ENCODE measurements around the gene TET1. TPM values are rescaled to one million over a fixed set of nuclear protein-coding genes. Genes with fewer than 3 reads are reported as not detected.

The TET1 gene
- total RNA-seq, 4 donors from 2014 or later: 8.5 to 16.4 (median 10.4) TPM

DNA sequence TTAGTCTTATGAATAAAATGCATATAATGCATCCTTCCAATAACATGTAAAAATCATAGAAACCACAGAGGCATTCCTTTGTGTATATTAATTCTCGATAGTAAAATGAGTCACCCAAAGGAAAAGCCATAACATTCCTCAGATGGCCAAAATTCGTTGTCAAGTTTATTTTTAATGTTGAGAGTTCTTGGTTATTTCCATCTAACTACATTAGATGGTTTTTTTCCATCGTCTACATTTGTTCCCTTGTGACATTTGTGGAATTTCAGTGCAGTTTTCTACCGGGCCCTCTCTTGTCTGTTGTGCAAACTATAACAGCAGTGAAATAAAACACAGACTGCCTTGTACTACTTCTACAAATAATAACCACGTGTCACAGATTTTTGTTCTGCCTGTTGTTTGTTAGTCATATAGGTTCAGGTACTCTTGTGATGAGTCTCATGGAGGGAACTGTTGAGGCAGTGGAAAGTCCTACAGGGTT is 106.2 kb downstream of the TET1 start:
- TF ChIP-seq, protein P1, sequence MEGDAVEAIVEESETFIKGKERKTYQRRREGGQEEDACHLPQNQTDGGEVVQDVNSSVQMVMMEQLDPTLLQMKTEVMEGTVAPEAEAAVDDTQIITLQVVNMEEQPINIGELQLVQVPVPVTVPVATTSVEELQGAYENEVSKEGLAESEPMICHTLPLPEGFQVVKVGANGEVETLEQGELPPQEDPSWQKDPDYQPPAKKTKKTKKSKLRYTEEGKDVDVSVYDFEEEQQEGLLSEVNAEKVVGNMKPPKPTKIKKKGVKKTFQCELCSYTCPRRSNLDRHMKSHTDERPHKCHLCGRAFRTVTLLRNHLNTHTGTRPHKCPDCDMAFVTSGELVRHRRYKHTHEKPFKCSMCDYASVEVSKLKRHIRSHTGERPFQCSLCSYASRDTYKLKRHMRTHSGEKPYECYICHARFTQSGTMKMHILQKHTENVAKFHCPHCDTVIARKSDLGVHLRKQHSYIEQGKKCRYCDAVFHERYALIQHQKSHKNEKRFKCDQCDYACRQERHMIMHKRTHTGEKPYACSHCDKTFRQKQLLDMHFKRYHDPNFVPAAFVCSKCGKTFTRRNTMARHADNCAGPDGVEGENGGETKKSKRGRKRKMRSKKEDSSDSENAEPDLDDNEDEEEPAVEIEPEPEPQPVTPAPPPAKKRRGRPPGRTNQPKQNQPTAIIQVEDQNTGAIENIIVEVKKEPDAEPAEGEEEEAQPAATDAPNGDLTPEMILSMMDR (IDR thresholded peaks at IDR 0.05; ENCODE audit: low read depth): no peak

DNA sequence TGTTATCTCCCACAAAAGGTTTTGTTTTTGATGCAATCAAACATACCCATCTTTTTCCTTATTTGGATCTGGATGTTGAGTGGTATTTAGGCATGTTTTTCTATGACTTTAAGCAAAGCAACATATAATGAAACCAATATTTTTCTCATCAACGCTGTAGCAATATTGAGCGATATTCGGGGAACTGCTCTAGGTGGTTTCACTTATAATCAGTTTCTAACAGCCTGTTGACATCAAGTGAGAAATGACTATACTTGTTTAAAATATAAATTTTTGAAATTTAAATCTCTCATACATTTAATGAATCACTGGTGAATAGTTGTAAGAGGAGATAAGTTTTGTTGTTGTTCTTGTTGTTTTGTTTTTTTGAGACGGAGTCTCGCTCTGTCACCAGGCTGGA is 108.1 kb downstream of the TET1 start:
- TF ChIP-seq, protein P1 (IDR thresholded peaks at IDR 0.05; ENCODE audit: low read depth): no peak

DNA sequence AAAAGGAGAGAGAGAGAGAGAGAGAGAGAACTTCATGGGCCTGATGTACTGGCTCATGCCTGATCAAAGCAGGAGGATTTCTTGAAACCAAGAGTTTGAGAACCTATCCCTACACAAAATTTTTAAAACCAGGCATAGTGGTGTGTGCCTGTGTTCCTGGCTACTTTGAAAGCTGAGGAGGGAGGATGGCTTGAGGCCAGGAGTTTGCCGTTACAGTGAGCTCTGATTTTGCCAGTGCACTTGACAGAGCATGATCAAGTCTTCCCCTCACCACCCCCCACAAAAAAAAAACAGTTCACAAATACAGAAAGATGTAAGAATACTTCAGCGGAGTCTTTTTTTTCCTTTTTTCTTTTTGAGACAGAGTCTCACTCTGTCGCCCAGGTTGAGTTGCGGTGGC is 108.8 kb downstream of the TET1 start:
- TF ChIP-seq, protein P1 (IDR thresholded peaks at IDR 0.05; ENCODE audit: low read depth): no peak

DNA sequence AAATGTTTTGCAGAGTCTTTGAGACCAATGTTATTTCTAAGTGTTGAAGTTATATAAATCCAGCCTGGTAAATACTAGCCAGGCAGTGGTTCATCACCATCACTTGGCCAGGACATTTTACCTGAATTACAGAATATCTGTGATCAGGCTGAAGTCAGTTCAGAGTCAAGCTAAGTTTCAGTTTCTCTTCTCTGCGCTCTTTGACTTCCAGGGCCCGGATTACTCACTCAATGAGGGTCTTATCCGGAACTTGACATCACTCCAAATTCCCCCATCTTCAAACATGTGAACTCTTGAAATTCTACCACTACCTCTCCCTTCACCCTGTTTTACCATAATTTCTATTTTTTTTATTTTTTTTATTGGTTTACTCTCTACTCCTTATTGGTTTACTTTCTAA is 124.3 kb downstream of the TET1 start:
- TF ChIP-seq, protein P1 (IDR thresholded peaks at IDR 0.05; ENCODE audit: low read depth): no peak

DNA sequence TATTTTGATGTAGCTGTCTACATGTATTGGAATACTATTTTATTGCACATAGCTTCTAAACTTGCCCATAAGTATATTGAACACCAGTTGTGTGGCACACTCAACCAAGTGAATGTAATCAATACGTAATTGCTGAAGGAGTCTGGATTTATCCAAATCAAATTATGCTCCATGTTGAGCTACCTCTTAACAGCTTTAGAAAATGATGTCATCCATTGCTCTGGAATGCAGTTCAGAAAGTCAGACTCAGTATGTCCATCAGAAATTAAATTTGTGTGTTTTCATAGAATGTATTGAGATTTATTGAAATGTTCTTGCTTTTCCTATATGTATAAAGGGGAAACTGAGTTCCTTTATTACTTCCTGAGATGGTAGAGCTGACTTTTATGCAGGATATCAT is 135.9 kb downstream of the TET1 start:
- TF ChIP-seq, protein P1 (IDR thresholded peaks at IDR 0.05; ENCODE audit: low read depth): no peak

DNA sequence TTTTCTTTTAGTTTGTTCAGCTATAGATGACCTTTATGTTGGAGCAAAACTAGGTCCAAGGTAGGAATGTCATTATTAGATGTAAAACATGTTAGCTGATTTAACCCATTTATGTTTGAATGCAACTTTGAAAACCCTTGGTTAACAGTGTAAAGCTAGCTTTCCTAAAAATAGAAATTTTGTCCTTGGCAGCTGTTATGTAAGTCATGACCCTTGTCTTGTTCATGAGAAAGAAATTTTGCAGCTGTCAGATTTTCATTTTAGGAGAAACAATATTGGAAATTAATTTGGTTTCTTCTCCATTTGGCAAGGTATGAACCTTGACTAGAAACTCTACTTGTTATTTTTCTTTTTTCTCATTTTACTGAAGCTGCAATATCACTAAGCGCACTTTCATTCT is 137.0 kb downstream of the TET1 start:
- TF ChIP-seq, protein P1 (IDR thresholded peaks at IDR 0.05; ENCODE audit: low read depth): no peak

DNA sequence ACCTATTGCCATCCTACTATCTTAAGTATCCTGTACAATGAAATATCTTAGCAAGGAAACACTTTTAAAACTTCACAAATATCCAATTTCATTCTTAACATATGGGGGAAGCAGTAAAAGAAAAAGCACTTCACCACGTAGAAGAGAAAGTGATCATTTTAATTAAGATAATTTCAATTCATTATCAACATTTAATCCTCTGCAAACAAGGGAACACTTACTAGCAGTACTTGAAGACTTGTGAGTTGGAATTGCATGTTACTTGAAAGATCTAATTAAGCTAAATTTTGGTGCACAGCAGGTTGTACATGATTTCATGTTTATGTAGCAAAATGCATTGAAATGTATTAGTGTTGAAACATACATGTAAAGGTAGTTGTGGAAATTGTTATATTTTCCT is 140.1 kb downstream of the TET1 start:
- TF ChIP-seq, protein P1 (IDR thresholded peaks at IDR 0.05; ENCODE audit: low read depth): no peak
